SK-N-SH treated with all-trans-retinoic acid at 6 μM for 48 hours (cell line): Measurements from ENCODE around the gene YAF2.

Experiments used
- ARNTL ChIP-seq: fragments of 450-650 bp; formaldehyde crosslinking; IDR thresholded peaks from 2 replicates; pipeline ENCODE4 v1.5.0; 2020; ENCODE audit warnings: low read depth, mild to moderate bottlenecking, moderate library complexity, borderline replicate concordance
- PATZ1 ChIP-seq: fragments of 250-450 bp; sonication (Bioruptor Pico); IDR thresholded peaks from 2 replicates; pipeline ENCODE4 v1.8.0; 2020; ENCODE audit warnings: mild to moderate bottlenecking, moderate library complexity, borderline replicate concordance
- RARB ChIP-seq: fragments of 250-450 bp; sonication (Bioruptor Pico); IDR thresholded peaks from 2 replicates; pipeline ENCODE4 v1.8.0; 2021; ENCODE audit warnings: mild to moderate bottlenecking, moderate library complexity
- ZFP3 ChIP-seq: fragments of 250-450 bp; sonication (Bioruptor Pico); IDR thresholded peaks from 2 replicates; pipeline ENCODE4 v1.5.0; 2020; ENCODE audit warnings: mild to moderate bottlenecking, moderate library complexity

DNA sequence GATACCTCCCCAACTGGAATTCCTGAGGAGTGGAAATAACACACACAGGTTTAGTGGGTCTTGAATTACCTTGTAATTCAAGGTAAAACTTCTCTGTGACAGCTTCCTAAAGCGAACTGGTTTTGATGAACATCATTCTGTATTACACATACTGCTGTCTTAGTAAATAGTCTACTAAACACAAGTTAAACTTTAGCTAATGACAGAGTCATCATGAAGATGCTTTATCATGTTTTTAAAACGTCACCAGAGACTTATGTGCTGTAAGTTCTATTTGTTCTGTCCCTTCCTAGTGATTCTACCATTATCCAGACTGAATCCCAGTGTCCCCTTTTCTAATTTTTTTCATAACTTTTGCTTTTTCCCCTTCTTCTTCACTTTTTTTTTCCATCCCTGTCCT is 81.8 kb downstream of the YAF2 start:
- no peak for TF ChIP-seq RARB
- no peak for TF ChIP-seq PATZ1 (CRISPR knock-in tag)
- no peak for TF ChIP-seq ARNTL
- TF ChIP-seq ZFP3 (CRISPR knock-in tag), result no peak
